SW 1271 (cell line): Measurements from ENCODE around the gene CEP76.

Experiments used
- DNase-seq, 2 experiments: peaks; one replicate each; lab custom pipeline; 2025; lab: John Stamatoyannopoulos, UW

CEP76 gene, protein sequence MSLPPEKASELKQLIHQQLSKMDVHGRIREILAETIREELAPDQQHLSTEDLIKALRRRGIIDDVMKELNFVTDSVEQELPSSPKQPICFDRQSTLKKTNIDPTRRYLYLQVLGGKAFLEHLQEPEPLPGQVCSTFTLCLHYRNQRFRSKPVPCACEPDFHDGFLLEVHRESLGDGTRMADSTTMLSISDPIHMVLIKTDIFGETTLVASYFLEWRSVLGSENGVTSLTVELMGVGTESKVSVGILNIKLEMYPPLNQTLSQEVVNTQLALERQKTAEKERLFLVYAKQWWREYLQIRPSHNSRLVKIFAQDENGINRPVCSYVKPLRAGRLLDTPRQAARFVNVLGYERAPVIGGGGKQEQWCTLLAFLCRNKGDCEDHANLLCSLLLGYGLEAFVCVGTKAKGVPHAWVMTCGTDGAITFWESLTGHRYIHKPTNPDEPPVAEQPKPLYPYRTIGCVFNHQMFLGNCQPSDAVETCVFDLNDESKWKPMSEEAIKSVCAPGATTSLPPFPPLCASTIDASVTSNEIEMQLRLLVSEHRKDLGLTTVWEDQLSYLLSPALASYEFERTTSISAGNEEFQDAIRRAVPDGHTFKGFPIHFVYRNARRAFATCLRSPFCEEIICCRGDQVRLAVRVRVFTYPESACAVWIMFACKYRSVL

DNA sequence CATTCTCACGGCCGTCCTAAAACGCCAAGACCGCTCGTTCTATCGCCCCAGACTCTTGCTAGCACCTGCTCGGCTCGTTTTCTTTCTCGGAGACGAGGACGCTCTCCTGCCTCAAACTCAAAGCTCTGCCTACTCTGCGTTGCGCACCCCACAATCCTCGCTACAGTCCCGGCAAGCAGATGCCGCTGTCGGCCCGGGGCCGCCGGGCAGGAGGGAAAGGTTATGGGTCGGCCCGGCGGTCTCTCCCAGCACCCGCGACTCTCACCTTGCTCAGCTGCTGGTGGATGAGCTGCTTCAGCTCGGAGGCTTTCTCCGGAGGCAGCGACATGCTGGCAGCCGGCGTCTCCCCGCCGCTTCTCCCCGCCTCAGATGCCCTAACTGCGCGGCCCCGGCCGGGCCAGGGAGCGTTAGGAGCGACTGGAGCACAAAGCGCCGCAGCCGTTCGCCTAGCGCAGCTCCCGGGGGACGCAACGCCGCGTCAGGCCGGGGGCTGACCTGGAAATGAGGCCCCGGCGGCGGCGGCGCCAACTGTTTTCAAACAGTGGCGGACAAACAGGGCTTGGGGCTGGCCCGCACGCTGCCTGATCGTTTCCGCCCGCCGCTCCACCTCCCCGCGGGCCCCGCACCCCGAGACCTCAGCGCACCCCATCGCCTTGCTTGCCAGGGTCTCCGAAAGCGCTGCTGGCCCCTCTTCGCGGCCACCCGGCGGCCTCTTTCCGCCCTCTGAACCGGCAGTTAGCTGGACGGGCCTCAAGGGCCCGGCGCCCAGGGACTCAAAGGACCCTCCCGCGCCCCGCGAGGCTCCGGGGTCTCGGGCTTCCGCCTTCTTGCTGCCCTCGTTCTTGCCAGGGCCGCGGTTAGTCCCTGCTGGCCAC lies at the start of gene CEP76, which contains the start of gene PSMG2:
CEP76 (minus strand) TSS at position 503 of the 875 bp plus-strand sequence; CDS start at position 328, 175 bp downstream.
PSMG2 (plus strand) TSS at position 822 of the 875 bp plus-strand sequence. CDS start 66 bp downstream, outside the sequence.
- DNase-seq = peak; percentile 25 to 49

DNA sequence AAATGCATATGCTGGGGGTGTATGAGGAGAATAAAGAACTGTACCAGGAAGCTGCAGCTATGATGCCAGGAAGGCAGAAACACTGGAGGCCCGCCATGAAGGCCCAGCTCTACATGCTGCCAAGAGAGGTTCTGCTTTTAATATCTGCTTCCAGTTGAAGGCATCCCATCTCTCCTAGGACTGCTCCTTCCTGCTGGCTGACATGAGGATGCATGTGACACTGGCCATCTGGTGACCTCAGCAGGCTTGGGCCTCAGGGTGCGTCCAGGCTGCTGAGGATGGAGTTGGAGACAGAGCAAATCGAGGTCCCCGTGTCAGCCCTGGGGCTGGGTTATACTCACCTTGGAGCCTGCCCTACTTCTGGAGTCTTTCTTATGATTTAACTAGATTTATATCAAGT lies 49.4 kb upstream of the CEP76 start:
- DNase-seq = no peak

DNA sequence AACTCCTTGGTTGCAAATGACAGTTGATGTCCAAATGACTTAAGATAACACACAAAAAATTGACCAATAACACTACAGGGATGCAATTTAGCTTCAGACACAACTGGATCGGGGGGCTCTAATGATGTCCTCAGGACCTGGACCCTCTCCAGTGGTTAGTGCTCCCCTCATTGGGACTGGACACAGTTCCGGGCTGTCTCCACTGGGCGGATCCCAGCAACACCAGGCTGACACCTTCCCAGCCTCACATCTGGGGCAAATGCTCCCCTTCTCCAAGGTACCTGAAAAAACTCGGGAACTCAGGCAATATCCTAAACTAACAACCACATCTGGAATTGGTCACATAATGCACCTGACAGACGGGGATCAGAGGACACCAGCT lies 49.0 kb upstream of the CEP76 start:
- DNase-seq = no peak

DNA sequence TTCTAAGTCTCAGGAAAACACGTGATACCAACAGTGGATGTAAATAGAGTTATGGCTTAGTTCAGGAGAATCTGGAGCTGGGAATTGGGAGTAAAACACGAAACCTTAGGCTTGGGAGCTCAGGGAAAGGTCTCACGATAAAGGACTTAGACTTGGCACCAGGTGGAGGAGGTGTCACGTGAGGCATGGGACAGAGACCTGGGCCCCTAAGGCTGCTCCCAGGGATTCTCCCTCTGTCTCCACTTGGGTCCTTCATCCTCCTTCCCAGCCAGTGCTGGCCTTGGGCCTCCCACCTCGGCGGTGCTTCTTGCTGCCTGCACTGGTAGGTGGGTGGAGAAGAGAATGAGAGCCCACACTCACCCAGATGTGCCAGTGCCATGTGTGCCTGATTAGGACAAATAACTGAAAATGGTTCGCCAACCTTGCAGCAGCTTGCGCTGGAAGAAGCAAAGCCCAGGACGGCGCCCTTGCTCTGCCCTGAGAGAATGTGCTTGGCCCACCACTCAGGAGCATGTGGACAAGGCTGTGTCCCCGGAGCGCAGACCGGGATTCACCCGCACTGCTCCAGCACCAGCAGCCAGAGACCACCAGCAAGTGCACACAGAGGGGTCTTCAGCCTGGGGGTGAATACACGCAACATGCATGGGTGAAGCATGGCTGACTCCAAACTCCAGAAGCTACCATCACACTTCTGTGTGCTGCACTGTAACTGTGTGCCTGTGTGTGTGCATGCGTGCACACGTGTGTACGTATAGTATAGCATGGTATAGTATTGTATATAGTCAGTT lies 48.4 kb upstream of the CEP76 start:
- no peak for DNase-seq

DNA sequence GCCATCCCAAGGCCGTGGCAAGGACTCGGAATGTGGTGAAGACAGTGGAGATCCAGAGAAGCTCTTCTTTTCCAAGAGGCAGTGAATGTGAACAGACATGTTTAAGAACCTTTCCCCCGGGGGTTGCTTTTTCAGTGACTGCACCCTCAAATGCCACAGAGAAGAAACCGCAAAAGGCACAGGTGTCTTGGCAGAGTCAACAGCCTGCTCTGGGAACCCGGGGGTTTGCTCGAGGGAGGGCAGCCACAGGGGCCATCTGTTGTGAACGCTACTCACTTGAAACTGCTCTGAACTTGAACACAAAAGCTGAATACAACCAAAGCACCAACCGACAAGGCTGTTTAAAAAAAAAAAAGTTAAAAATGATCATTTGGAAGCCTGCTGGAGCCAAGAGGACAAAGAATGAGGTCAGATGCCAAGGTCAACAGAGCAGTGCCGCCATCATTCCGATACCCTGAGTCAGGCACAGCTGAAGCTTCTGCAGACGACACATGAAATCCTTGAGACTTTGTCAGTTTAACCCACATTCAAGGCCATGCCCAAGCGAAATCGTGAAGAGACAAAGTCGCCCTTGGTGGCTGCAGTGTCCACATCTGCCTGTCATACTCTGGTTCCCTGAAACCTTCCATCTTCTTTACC lies 47.7 kb upstream of the CEP76 start:
- no peak for DNase-seq

GRCh38 chr18:12749121-12749520 lies 46.6 kb upstream of the CEP76 start:
- no peak for DNase-seq

- no peak for DNase-seq
Measured at GRCh38 chr18:12748671-12749070, 46.1 kb upstream of the CEP76 start.

DNA sequence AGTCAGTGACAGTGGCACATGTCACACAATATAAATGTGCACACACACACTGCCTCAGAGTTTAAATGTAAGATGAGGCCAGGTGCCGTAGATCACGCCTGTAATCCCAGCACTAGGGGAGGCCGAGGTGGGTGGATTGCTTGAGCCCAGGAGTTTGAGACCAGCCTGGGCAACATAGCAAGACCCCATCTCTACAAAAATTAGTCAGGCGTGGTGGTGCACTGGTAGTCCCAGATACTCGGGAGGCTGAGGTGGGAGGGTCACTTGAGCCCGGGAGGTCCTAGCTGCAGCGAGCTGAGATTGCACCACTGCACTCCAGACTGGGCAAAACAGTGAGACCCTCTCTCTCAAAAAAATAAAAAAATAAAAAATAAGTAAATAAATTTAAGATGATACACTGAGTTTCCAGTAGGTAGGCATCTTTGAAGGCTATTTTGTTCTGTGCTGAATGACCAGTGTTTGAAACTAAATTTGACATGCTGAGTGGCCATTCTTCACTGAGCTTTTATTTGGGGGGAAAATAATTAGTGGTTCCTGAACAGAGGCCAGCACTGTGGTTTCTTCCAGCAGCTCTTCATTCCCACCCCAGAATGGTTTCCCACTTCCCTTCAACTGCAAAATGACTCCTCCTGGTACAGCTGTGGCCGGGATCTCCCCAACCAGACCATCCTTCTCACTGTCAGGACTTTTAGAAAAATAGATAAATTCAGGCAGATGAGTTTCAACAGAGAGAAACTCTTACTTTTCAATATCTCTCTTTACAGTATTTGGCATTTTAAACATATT lies 45.2 kb upstream of the CEP76 start:
- no peak for DNase-seq

- no peak for DNase-seq
Measured at GRCh38 chr18:12745095-12745795, 42.7 kb upstream of the CEP76 start.

GRCh38 chr18:12744103-12744502 lies 41.6 kb upstream of the CEP76 start:
- peak; percentile 24 to 69 for DNase-seq

GRCh38 chr18:12742453-12742852 lies 39.9 kb upstream of the CEP76 start:
- no peak for DNase-seq

DNA sequence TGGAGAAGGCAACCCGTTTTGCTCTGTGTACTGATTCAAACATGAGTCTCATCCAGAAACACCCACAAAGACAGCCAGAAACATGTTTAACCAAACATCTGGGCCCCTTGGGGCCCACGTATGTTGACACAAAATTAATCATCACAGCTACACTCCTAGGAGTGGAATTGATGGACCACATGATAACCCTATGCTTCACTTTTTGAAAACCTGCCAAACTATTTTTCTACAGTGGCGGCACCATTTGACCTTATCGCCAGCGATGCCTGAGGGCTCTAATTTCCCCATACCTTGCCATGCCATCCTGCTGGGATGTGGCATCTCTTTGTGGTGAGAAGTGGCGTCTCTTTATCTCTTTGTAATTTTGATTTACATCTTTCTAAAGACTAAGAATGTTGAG lies 38.8 kb upstream of the CEP76 start:
- no peak for DNase-seq

DNA sequence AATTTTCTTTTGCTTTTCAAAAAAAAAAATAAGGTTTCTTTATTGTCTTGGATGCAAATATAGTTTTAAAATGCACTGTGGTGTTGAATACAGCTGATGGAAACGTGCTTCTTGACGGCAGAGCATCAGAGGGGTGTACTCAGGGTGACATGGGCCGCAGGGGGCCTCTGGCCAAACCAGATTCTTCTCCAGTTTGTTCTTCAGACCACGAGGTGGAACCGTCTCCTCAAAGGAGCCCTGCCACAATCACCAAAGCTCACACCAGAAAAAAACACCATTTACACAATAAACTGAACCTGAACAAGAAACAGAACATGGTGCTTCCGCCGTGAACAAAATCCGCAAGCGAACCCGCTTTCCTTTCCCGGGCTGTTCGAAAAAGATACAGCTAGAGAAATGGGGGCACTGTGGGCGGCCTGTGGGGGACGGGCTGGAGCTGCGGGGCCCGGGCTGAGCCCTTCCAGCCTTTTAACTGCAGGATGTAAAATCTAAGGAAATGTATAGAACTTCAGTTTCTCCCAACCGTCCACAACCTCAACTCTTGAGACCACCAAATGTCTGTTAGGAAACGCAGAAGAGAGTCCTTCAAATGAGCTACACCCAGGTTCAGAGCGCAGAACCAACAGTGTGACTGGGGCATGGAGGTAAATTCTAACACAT lies 34.9 kb upstream of the CEP76 start:
- DNase-seq = no peak

- DNase-seq = peak; percentile 20 to 47
Measured at GRCh38 chr18:12726774-12727550, 24.4 kb upstream of the CEP76 start.

- no peak for DNase-seq
Measured at GRCh38 chr18:12726331-12726730, 23.8 kb upstream of the CEP76 start.

DNA sequence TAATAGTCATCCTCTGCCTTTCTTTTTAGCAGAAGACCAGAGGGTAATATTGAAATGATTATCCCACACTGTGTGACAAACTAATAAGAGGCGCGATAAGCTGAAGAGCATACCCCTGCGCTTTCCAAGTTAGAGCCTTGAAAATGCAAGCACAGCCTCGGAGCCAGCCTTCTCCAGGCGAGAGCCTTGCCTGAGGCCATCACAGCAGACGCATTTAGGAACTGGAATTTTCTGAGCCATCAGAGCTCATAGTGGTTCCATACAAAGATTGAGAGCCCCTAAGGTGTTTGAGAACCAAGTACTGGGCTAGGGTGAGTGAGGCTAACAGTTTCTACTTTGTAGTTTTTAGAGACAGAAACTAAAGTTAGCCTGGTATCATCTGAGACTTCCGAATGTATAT lies 20.2 kb upstream of the CEP76 start:
- no peak for DNase-seq

GRCh38 chr18:12721495-12722275 lies 19.2 kb upstream of the CEP76 start:
- DNase-seq = no peak
